Measurements from ENCODE around the gene SEH1L.

GRCh38 chr18:12946549-12947284, 1.1 kb upstream of the SEH1L start:
- TF ChIP-seq CTCF (IDR thresholded peaks at IDR 0.05) = no peak
- no peak for TF ChIP-seq EP300 (IDR thresholded peaks at IDR 0.05)
- no peak for TF ChIP-seq POLR2A (IDR thresholded peaks at IDR 0.05)
- TF ChIP-seq POLR2AphosphoS5 (IDR thresholded peaks at IDR 0.05) = no peak
